ENCODE results near the gene CALML4.
"Not testable (repeated sequence)": the region's sequence is repeated elsewhere in the genome, so short reads cannot be mapped to it uniquely, and the experiment has no call there.

The CALML4 gene

DNA sequence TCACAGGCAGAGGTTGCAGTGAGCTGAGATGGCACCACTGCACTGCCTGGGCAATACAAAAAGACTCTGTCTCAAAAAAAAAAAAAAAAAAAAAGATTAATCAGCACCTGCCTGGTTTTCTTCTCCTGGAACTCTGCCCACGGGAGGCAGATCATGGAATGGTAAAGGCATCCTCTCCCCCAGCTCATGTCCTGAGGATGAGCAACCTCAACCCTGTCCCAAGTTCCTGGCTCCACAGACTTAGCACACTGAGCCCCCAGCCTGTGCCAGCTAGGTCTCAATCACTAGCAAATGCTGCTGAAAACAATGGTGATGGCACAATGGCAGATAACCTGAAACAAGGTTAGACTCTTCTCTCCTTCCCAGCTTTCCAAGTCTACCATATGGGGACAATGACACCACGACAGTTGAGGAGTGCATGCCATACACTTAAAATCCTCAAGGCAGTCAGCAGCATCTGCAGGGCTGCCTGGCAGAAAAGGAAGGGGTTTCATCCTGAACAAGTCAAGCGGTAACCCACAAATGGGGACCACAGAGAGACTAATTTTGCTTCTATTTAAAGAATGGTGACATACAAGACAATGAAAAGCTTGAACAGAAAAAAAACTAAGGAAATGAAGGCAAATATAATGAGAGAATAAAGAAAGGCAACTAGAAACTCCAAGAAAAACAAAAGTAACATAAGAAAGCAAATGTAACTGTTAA lies 19.6 kb upstream of the CALML4 start:
- DNase-seq: no peak

DNA sequence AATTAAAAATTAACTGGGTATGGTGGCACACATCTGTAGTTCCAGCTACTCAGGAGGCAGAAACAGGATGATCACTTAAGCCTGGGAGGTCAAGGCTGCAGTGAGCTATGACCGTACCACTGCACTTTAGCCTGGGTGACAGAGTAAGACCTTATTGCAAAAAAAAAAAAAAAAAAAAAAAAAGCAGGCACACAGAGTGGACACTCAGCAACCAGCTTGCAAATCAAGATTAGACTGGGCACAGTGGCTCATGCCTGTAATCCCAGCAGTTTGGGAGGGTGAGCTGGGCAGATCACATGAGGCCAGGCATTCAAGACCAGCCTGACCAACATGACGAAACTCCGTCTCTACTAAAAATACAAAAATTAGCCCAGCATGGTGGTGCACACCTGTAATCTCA lies 19.0 kb upstream of the CALML4 start:
- no peak for DNase-seq

DNA sequence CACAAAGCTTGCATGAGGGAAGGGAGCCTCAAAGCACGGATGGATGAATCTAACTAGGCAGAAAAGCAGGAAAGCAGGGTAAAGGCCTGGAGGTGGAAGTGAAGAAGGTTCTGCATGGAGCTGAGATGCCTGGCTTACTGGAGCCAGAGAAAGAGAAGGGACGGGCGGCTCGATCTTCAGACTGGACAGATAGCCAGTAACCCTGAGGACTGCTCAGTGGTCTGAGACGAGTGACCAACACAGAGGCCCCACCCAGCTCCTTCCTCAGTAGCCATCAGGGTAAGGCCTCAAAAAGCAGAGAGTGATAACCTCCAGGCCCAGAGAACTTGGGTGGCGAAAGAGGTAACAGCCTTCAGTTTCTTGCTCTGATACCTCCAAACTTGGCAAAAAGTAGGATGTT lies 18.0 kb upstream of the CALML4 start:
- no peak for DNase-seq

GRCh38 chr15:68222432-68222743 lies 17.3 kb upstream of the CALML4 start:
- DNase-seq: not testable (repeated sequence)

DNA sequence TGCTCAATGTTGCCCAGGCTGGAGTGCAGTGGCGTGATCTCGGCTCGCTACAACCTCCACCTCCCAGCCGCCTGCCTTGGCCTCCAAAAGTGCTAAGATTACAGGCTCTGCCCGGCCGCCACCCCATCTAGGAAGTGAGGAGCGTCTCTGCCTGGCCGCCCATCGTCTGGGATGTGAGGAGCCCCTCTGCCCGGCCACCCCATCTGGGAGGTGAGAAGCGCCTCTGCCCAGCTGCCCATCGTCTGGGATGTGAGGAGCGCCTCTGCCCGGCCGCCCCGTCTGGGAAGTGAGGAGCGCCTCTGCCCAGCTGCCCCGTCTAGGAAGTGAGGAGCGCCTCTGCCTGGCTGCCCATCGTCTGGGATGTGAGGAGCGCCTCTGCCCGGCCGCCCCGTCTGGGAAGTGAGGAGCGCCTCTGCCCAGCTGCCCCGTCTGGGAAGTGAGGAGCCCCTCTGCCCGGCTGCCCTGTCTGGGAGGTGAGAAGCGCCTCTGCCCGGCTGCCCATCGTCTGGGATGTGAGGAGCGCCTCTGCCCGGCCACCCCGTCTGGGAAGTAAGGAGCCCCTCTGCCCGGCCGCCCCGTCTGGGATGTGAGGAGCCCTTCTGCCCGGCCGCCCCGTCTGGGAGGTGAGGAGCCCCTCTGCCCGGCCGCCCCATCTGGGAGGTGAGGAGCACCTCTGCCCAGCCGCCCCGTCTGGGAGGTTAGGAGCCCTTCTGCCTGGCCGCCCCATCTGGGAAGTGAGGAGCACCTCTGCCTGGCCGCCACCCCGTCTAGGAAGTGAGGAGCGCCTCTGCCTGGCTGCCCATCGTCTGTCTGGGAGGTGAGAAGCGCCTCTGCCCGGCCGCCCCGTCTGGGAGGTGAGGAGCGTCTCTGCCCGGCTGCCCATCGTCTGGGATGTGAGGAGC lies 16.6 kb upstream of the CALML4 start:
- not testable (repeated sequence) for DNase-seq

- no peak for DNase-seq
Observed at GRCh38 chr15:68220967-68221366, 15.8 kb upstream of the CALML4 start.

DNA sequence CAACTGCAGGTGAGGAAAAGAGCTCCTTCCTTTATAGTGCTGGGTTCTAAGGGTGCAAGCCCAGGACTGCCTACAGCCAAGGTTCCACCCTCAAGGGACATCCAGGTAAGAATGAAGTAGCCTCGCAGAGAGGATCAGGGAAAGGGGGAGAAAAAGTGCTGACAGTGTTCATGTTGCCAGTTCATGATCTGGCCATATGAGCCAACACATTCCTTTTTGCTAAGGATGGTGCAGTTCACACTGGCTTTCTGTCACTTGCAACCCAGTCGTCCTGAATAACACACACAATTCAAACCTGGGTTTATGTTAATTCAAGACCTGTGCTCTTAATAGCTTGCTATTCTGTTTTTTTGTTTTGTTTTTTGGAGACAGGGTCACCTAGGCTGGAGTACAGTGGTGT lies 15.4 kb upstream of the CALML4 start:
- no peak for DNase-seq

DNA sequence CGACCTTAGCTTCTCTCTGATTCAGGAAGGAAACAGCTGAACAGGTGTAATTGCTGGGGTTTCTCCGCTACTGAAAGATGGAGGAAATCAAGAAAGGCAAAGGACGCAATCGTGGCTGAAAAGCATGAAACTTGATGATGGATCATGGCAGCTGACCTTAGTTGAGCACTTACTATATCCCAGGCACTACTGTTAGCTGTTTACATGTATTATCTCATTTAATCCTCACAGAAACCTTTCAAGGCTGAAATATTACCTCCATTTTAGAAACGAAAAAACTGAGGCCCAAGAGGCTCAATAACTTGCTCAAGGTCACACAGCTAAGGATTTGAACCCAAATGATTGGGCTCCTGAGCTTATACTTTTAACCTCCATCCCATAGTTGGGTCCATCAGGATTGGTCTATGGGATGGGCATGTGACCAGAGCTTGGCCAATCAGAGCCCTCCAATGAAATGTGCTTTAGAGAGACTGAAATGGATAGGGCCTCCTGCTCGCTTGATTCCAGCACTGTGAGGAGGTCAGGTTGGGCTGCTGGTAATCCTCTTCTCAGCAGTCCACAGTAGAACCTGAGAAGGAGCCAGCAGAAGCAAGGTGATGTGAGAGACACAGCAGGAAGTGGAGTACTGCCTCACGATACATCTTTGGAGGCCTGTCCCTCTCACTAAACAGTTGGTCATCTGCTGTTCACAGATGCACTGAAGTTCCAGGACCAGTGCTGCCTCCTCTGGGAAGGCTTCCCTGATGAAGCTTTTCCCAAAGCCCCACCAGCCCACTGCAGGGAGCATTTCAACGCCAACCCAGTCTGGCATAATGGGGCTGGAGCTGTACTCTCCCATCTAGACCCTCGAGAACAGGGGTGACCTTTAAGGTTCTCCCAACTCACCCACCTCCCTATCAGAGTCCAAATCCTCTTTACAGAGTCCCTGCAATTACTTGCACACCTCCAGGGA lies 14.0 kb upstream of the CALML4 start:
- no peak for DNase-seq

DNA sequence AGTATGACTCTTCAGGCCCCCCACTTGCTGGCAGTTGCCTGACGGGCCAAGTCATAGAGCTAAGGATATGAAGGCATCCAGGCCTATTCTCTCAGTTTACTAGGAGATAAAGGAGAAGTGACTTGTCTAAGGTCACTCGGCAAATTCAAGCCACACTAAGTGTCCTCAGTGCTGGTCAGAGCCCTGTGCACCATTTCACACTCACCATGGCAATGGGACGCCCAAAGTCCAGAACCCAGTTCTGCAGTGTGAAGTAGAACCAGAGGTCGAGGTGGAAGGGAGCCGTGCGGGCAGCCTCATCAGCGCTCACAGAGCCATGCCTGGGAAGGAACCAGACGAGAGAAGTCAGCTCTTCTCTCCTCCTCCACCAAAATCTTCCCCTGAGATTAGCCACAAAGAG lies 13.2 kb upstream of the CALML4 start:
- DNase-seq: no peak

DNA sequence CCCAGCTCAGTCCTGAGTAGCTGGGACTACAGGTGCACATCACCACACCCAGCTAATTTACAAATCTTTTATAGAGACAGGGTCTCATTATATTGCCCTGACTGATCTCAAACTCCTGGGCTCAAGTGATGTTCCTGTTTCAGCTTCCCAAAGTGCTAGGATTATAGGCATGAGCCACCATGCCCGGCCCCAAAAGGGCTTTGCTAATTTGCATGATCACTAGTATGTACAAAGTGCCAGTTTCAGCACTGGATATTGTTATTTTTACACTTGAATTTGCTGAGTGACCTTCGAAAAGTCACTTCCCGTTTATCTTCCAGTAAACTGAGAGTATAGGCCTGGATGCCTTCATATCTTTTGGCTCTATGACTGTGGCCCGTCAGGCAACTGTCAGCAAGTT lies 12.2 kb upstream of the CALML4 start:
- no peak for DNase-seq

- DNase-seq: no peak
Observed at GRCh38 chr15:68214838-68215254, 9.7 kb upstream of the CALML4 start.

- no peak for DNase-seq
Observed at GRCh38 chr15:68213991-68214837, 9.1 kb upstream of the CALML4 start.

DNA sequence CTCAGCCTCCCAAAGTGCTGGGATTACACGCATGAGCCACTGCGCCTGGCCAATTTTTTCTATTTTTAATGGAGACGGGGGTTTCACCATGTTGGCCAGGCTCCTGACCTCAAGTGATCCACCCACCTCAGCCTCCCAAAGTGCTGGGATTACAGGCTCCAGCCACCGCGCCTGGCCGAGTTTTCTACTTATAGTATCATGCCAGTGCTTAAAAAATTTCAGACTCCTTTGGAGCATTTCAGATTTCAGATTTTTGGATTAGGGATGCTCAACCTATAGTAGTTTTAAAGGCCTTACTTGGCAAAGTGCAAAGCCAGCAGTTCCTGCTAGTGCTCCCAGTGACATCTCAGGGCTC lies 8.3 kb upstream of the CALML4 start:
- DNase-seq: not testable (repeated sequence)

DNA sequence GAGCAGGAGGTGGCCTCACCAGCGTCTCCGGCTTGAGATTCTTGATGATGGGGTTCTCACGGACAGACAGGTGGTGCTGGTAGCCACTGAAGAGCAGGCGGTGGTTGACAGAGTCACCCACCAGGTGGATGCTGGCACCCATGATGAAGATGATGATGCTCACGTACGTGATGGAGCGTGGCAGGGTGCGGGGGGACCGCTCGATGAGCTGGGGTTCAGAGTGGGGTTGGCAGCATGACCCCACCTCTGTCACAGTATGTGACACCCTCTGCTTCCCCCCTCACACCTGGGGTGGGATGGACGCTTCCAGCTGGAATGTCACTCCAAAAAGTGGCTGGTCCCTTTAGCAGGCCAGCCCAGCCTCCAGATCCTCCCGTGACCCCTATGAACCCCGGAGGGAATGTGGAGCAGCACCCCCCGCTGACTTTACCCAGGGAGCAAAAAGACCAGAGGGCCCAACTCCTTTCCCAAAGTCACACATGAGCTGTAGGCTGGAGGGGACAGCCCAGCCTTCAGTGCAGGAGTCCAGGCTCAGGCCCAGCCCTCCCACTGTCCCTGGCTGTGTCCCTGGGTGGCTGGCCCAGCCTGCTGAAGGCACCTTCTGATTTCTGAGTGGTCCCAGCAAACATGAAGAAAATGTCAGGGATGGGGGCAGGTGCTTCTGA lies 6.7 kb upstream of the CALML4 start:
- no peak for DNase-seq

- no peak for DNase-seq
Observed at GRCh38 chr15:68210821-68211655, 5.9 kb upstream of the CALML4 start.

DNA sequence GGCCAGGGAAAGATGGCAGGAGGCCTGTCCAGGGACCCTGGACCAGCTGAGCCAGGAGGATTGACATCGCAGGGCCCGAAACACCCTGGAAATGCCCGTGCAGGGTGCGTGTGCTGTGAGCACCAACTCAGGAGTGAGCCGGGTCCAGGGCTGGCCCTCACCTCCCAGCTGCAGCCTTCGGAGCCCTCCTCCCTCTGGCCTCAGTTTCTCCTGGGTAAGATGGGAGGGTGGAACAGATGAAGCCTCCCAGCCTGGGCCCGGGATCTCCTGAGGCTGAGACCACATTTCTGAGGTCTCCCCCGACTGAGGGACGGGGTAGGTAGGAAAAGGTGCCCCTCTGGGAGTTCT lies 5.3 kb upstream of the CALML4 start:
- no peak for DNase-seq

- DNase-seq: no peak
Observed at GRCh38 chr15:68209735-68210408, 4.7 kb upstream of the CALML4 start.

DNA sequence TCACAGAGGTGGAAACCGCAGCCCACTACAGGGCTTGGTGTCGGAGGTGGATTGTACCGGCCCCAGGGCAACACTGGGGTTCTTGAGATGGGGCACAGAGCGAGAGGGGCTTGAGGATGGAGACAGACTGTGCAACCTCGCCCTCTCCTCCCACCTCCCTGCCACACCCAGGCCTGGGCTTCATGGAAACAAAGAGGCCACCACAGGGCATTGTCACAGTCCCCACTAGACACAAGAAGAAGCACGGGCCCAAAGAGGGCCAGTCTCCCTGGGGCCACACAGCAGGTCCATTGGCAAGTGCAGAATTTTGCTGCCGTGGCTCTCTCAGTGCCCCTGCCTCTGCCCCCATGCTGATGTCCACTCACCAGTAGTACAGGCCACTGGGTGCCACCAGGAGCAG lies 4.1 kb upstream of the CALML4 start:
- DNase-seq: no peak

DNA sequence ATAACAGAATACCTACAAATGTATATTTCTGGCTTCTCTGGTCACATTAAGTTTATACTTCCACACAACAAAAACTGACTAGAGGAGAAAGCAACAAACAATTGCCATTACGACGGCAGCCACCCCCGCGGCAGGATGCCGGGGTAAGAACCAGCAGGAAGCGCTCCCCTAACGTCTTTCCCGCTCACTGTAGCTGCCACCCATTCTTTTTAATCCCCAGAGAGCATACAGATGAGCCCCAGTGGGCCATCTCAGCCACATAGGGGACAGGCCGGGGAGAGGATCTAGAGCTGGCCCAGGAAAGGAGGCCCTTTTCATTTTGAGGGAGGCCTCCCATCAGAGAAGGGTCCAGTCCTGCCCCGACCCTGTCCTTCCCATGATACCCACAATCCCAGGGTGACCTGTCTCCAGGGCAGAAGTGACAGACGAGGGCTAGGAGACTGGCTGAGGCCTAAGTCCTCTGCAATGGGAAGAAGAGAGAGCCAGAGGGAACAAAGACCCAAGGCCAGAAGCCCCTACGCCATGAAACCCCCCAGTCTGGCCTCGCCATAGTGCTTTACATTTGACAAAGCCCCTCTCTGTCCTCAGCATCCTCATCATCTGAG lies 3.6 kb upstream of the CALML4 start:
- DNase-seq: no peak

- no peak for DNase-seq
Observed at GRCh38 chr15:68208136-68208535, 3.0 kb upstream of the CALML4 start.
